K562 (cell line): ENCODE data around the gene SIGLEC11. TPM values are rescaled to one million over a fixed set of nuclear protein-coding genes. Genes with fewer than 3 reads are reported as not detected.

Experiments
- ASH1L ChIP-seq: fragments of 450-650 bp; IDR thresholded peaks from 2 replicates; pipeline ENCODE4 v1.6.1; 2018; ENCODE audit warnings: borderline replicate concordance, mild to moderate bottlenecking, low read depth; ENCODE audit not compliant: partially characterized antibody
- CBFA2T3 ChIP-seq: fragments of 450-650 bp; IDR thresholded peaks from 2 replicates; pipeline ENCODE4 v1.6.1; 2017
- DNMT1 ChIP-seq: fragments of 450-650 bp; IDR thresholded peaks from 2 replicates; pipeline ENCODE4 v1.6.1; 2016; ENCODE audit warnings: antibody characterized with exemption, mild to moderate bottlenecking
- ETS2 ChIP-seq: IDR thresholded peaks from 2 replicates; pipeline ENCODE4 v1.6.1; 2016; ENCODE audit warnings: borderline replicate concordance, missing genetic modification characterization, mild to moderate bottlenecking, moderate library complexity, missing compliant biosample characterization; ENCODE audit not compliant: poor library complexity, severe bottlenecking
- FOSL1 ChIP-seq: fragments of 200-800 bp; sonication (Bioruptor generic); conservative IDR thresholded peaks from 2 replicates; pipeline ENCODE4 v1.6.1; 2016; ENCODE audit warnings: missing genetic modification characterization, missing compliant biosample characterization
- HDAC2 ChIP-seq: fragments of 450-650 bp; IDR thresholded peaks from 2 replicates; pipeline ENCODE4 v1.6.1; 2016; ENCODE audit warnings: mild to moderate bottlenecking
- HDAC8 ChIP-seq: fragments of 450-650 bp; IDR thresholded peaks from 2 replicates; pipeline ENCODE4 v1.6.1; 2016; ENCODE audit warnings: mild to moderate bottlenecking, missing genetic modification characterization, moderate library complexity, missing compliant biosample characterization
- HNRNPH1 ChIP-seq: fragments of 200-400 bp; formaldehyde crosslinking; optimal IDR thresholded peaks from 2 replicates; pipeline ENCODE3; 2017; ENCODE audit warnings: low read depth, mild to moderate bottlenecking, low read length, moderate library complexity
- MAFK ChIP-seq: IDR thresholded peaks from 2 replicates; pipeline ENCODE4 v1.6.1; 2011; ENCODE audit warnings: low read length, improper control_type of control experiment
- PCBP1 ChIP-seq: fragments of 200-400 bp; formaldehyde crosslinking; IDR thresholded peaks from 2 replicates; pipeline ENCODE4 v1.6.1; 2018; ENCODE audit warnings: mild to moderate bottlenecking, low read depth, low read length; ENCODE audit not compliant: poor library complexity, severe bottlenecking
- SMARCA4 ChIP-seq: fragments of 450-650 bp; IDR thresholded peaks from 2 replicates; pipeline ENCODE4 v1.6.1; 2016
- SRSF3 ChIP-seq: fragments of 200-400 bp; formaldehyde crosslinking; IDR thresholded peaks from 2 replicates; pipeline ENCODE4 v1.6.1; 2016; ENCODE audit warnings: mild to moderate bottlenecking, low read length, moderate library complexity; ENCODE audit not compliant: insufficient read depth
- YY1 ChIP-seq, 3 experiments: IDR thresholded peaks; 2 replicates each; pipeline ENCODE4 v1.6.1; 2011; ENCODE audit warnings: low read length in 2 of 3, mild to moderate bottlenecking in 2 of 3, moderate library complexity in 2 of 3, borderline replicate concordance in 1 of 3, control low read depth in 1 of 3, low read depth in 1 of 3; ENCODE audit not compliant: insufficient read depth in 3 of 3, insufficient replicate concordance in 2 of 3, control insufficient read depth in 1 of 3, insufficient read length in 1 of 3; ENCODE audit errors: extremely low read depth in 1 of 3
- ZNF12 ChIP-seq: sonication (generic); formaldehyde crosslinking; IDR thresholded peaks from 2 replicates; pipeline ENCODE4 v1.4.0; 2020; ENCODE audit warnings: mild to moderate bottlenecking, missing genetic modification reagents
- ZNF140 ChIP-seq: fragments of 250-450 bp; sonication (Bioruptor Pico); IDR thresholded peaks from 2 replicates; pipeline ENCODE4 v1.8.0; 2021; ENCODE audit warnings: moderate library complexity, mild to moderate bottlenecking, inconsistent platforms
- ZNF431 ChIP-seq: sonication (generic); formaldehyde crosslinking; IDR thresholded peaks from 2 replicates; pipeline ENCODE4 v1.8.0; 2022; ENCODE audit warnings: mild to moderate bottlenecking, missing genetic modification reagents
- ZNF561 ChIP-seq: fragments of 450-650 bp; formaldehyde crosslinking; conservative IDR thresholded peaks from 2 replicates; pipeline ENCODE4 v1.4.0; 2020; ENCODE audit warnings: mild to moderate bottlenecking, moderate library complexity
- polyA plus RNA-seq, 8 experiments: library from polyadenylated mRNA; depleted of rRNA in 4 of 8; stranded (reverse) in 5 of 8; unstranded in 3 of 8; fragments of >200 nt; fragmentation: Nextera tagmentation in 2 of 8; fragmentation: Illumina TruSeq in 1 of 8; extraction: Ambion mirVana in 2 of 8; extraction: Trizol in 1 of 8; gene quantifications; 2 replicates each; pipeline versions ENCODE4 v1.2.1 to v1.2.3, GENCODE V29; 2011 to 2014; ENCODE audit warnings: inconsistent platforms in 1 of 8, missing spikeins in 1 of 8
- total RNA-seq, 7 experiments: library from RNA; depleted of rRNA in 6 of 7; stranded (reverse); fragments of >200 nt in 6 of 7; fragmentation: Illumina TruSeq in 2 of 7; extraction: Trizol in 2 of 7; gene quantifications; 2 replicates each; pipeline versions ENCODE4 v1.2.1 to v1.2.3, GENCODE V29; 2011 to 2021; ENCODE audit warnings: low replicate concordance in 1 of 7
- TF ChIP-seq, protein P1 (sequence below): fragments of 250-450 bp; sonication (Bioruptor Pico); IDR thresholded peaks from 2 replicates; pipeline ENCODE4 v1.4.0; 2020; ENCODE audit warnings: mild to moderate bottlenecking, moderate library complexity
- TF ChIP-seq, protein P2 (sequence below): fragments of 250-450 bp; sonication (Bioruptor Pico); IDR thresholded peaks from 2 replicates; pipeline ENCODE4 v1.4.0; 2020

Gene SIGLEC11
- total and polyA plus RNA-seq, 9 of the 15 experiments (the other 6 are each of a cell fraction or from before 2014, with no cell fraction given), result not detected

GRCh38 chr19:49927526-49928264, 33.3 kb downstream of the SIGLEC11 start (continued):
- TF ChIP-seq ASH1L (no peak), ZNF140 (CRISPR knock-in tag) (no peak), HDAC2 (no peak), ETS2 (no peak), ZNF12 (CRISPR knock-in tag) (no peak), HNRNPH1 (no peak), SMARCA4 (no peak), ZNF431 (CRISPR knock-in tag) (no peak), ZNF561 (CRISPR knock-in tag) (no peak), HDAC8 (tag) (peak; percentile 69; the same call in 1 of the 2 replicates), DNMT1 (no peak), MAFK (no peak), CBFA2T3 (no peak), PCBP1 (no peak), YY1 (IDR thresholded peaks at IDR 0.05; ENCODE audit: borderline replicate concordance in 1 of 3, control insufficient read depth in 1 of 3, extremely low read depth in 1 of 3, insufficient read depth in 3 of 3, insufficient read length in 1 of 3, insufficient replicate concordance in 2 of 3, low read depth in 1 of 3, low read length in 2 of 3) (peak; percentile 52 to 88 (median 69)), FOSL1 (tag) (no peak), SRSF3 (no peak)
- TF ChIP-seq, protein P1, sequence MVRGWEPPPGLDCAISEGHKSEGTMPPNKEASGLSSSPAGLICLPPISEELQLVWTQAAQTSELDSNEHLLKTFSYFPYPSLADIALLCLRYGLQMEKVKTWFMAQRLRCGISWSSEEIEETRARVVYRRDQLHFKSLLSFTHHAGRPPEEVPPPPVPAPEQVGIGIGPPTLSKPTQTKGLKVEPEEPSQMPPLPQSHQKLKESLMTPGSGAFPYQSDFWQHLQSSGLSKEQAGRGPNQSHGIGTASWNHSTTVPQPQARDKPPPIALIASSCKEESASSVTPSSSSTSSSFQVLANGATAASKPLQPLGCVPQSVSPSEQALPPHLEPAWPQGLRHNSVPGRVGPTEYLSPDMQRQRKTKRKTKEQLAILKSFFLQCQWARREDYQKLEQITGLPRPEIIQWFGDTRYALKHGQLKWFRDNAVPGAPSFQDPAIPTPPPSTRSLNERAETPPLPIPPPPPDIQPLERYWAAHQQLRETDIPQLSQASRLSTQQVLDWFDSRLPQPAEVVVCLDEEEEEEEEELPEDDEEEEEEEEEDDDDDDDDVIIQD, result no peak
- TF ChIP-seq, protein P2, sequence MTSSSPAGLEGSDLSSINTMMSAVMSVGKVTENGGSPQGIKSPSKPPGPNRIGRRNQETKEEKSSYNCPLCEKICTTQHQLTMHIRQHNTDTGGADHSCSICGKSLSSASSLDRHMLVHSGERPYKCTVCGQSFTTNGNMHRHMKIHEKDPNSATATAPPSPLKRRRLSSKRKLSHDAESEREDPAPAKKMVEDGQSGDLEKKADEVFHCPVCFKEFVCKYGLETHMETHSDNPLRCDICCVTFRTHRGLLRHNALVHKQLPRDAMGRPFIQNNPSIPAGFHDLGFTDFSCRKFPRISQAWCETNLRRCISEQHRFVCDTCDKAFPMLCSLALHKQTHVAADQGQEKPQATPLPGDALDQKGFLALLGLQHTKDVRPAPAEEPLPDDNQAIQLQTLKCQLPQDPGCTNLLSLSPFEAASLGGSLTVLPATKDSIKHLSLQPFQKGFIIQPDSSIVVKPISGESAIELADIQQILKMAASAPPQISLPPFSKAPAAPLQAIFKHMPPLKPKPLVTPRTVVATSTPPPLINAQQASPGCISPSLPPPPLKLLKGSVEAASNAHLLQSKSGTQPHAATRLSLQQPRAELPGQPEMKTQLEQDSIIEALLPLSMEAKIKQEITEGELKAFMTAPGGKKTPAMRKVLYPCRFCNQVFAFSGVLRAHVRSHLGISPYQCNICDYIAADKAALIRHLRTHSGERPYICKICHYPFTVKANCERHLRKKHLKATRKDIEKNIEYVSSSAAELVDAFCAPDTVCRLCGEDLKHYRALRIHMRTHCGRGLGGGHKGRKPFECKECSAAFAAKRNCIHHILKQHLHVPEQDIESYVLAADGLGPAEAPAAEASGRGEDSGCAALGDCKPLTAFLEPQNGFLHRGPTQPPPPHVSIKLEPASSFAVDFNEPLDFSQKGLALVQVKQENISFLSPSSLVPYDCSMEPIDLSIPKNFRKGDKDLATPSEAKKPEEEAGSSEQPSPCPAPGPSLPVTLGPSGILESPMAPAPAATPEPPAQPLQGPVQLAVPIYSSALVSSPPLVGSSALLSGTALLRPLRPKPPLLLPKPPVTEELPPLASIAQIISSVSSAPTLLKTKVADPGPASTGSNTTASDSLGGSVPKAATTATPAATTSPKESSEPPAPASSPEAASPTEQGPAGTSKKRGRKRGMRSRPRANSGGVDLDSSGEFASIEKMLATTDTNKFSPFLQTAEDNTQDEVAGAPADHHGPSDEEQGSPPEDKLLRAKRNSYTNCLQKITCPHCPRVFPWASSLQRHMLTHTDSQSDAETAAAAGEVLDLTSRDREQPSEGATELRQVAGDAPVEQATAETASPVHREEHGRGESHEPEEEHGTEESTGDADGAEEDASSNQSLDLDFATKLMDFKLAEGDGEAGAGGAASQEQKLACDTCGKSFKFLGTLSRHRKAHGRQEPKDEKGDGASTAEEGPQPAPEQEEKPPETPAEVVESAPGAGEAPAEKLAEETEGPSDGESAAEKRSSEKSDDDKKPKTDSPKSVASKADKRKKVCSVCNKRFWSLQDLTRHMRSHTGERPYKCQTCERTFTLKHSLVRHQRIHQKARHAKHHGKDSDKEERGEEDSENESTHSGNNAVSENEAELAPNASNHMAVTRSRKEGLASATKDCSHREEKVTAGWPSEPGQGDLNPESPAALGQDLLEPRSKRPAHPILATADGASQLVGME (CRISPR knock-in tag), result no peak; the same call in 1 of the 2 replicates
